Kasumi-1 (cell line): ENCODE measurements around the gene EPB41L1.

Source experiments
- DNase-seq, 2 experiments: peaks; one replicate each; lab custom pipeline; 2025; lab: John Stamatoyannopoulos, UW

The EPB41L1 gene

DNA sequence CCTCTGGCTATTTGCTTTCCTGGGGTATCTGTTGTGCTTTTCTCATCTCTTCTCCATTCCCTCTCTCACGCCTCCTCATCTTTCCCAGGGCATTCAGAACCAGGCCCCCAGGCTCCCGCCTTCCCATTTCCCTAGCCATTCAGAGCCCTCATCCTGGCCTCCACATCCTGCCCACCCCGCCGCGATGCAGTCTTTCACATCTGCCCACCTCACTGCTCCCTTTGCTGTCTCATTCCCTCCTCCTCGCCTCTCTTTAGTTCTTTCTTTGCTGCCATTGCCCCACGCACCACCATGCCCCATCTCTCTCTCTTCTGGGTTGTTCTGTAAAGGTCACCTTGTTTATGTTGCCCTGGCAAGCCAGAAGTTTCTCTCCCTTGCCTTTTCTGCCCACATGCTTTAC, 71.1 kb downstream of the EPB41L1 start:
- DNase-seq: no peak

GRCh38 chr20:36228770-36229169, 74.2 kb downstream of the EPB41L1 start:
- no peak for DNase-seq

DNA sequence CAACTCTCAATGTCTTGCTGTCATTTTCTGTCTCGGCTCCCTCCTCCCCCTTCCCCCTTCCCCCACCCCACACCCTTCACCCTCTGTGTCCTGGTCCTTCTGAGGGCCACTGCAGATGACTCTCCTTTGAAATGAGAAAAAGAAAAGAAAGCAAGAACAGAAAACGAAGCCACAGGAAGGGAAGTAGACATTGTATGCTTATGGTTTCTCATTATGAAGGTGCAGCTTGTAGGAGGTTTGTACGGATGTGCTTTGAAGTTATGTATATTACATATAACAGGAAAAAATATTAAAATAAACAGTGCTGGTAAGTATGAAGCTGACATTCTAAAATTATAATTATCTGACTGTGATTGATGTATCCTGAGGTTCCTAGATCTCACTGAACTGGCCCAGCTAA, 75.5 kb downstream of the EPB41L1 start:
- no peak for DNase-seq

DNA sequence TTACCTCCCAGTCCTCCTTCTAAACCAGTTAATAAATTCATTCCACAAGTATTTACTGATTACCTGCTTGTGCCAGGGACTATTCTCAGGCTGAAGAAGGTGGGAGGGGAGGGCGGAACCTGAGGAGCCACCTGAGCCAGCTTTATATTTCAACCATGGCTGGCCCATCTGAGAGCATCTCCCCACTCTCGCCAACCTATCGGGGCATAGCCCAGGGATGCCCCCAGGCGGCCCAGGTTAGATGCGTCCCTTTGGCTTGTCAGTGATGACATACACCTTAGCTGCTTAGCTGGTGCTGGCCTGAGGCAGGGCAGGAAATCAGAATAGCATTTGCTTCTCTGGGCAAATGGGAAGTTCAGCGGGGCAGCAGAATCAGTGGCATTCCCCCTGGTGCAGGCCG, 76.8 kb downstream of the EPB41L1 start:
- no peak for DNase-seq

DNA sequence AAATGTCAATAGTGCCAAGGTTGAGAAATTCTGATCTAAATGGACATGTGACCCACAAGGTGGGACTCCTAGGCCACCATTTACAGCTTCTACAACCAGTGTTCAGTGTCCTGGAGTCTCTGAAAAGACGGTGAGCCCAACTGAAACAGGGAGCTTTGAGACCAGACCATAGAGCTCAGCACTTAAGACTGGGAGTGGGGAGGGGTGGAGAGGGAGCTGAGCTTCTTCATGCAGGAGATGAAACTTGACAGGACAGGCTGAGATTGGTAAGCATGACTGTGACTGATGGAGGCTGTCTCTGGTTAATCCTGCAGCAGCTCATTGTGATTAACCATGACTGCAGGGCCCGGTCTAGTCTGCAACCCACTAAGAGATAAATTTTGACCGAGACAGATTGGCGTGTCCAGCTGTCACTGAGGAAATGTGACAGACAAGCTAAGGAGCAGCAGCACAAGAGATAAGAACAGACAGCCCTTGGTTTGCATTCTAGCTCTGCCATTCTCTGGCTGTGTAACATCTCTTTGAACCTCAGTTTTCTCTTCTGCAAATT, 80.3 kb downstream of the EPB41L1 start:
- DNase-seq: no peak

- peak; percentile 86 for DNase-seq
Measured at GRCh38 chr20:36235892-36236785, 81.6 kb downstream of the EPB41L1 start, which contains the start of gene AAR2. TSS of gene AAR2 (plus strand) at chr20:36236478. CDS start at chr20:36239869, 3,391 bp downstream.

DNA sequence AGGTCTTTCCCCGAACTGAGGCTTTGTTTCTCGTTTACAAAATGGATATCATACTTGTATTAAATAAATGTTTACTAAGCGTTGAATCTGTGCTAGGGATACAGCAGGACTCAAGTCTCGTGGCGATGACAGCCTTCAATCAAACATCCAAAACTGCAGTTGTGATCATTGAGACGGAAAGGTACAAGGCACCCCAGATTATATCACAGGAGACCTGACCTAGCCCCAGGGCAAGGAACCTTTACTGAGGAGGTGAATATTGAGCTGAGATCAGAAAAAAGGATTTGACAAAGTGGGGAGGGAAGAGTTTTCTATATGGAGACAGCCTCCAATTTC, 82.2 kb downstream of the EPB41L1 start:
- no peak for DNase-seq

DNA sequence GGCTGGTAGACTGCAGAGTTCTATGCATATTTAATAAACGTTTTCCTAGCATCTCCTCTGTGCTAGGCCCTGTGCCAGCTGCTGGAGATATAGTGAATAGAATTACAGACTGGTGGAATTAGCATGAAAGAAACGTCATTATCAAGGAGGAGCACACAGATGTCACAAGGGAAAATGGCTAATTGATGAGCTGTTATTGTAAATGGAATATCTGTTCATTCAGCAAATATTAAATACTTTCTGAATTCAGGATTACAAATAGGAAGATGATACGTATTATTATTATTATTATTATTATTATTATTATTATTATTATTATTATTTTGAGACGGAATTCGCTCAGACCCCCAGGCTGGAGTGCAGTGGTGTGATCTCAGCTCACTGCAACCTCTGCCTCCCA, 82.9 kb downstream of the EPB41L1 start:
- DNase-seq: no peak

GRCh38 chr20:36238153-36238552, 83.6 kb downstream of the EPB41L1 start:
- DNase-seq: no peak

- no peak for DNase-seq
Measured at GRCh38 chr20:36238760-36239159, 84.2 kb downstream of the EPB41L1 start.

DNA sequence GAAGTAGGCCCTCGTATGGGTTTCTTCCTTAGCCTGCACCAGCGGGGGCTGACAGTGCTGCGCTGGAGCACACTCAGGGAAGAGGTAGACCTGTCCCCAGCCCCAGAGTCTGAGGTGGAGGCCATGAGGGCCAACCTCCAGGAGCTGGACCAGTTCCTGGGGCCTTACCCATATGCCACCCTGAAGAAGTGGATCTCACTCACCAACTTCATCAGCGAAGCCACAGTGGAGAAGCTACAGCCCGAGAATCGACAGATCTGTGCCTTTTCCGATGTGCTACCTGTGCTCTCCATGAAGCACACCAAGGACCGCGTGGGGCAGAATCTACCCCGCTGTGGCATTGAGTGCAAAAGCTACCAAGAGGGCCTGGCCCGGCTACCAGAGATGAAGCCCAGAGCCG, 85.5 kb downstream of the EPB41L1 start:
- DNase-seq: no peak

- DNase-seq: no peak
Measured at GRCh38 chr20:36241678-36242077, 87.1 kb downstream of the EPB41L1 start.

GRCh38 chr20:36243726-36244125, 89.2 kb downstream of the EPB41L1 start:
- no peak for DNase-seq

GRCh38 chr20:36246401-36246800, 91.9 kb downstream of the EPB41L1 start:
- DNase-seq: no peak

GRCh38 chr20:36248836-36249235, 94.3 kb downstream of the EPB41L1 start:
- no peak for DNase-seq

DNA sequence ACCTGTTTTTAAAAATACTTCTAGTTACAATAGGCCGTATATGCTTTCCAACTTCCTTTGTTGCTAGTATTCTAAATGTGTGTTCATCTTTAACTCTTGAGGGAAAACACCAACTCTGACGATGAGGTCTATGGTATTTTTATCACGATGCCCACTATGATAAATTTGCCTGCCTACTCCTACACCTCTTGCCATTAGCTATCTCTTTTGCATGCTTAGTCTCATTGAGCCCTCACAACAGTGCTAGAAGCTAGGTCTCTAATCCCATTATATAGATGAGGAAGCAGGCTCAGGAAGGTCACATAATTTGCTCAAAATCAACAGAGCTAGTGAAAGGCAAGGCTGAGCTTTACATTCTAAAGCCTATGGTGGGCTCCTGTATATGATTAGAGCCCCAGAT, 94.9 kb downstream of the EPB41L1 start:
- DNase-seq: no peak

GRCh38 chr20:36251426-36251825, 96.9 kb downstream of the EPB41L1 start:
- DNase-seq: no peak

GRCh38 chr20:36252511-36252910, 98.0 kb downstream of the EPB41L1 start:
- DNase-seq: no peak

- no peak for DNase-seq
Measured at GRCh38 chr20:36253036-36253435, 98.5 kb downstream of the EPB41L1 start.

GRCh38 chr20:36254076-36254475, 99.5 kb downstream of the EPB41L1 start:
- no peak for DNase-seq

DNA sequence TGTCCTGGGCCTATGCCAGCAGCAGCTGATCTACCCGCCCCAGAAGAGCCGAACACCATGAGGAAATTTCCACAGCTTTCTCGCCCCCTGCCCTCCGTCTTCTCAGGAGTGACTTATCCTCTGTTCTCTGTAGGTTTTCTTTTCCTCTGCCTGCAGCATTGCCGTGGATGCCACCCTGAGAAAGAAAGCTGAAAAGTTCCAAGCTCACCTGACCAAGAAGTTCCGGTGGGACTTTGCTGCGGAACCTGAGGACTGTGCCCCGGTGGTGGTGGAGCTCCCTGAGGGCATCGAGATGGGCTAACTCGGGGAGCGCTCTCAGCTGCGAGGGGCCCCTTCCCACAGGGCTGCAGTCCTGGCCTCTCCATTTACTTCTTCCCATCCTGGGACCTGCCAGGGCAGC, 100.9 kb downstream of the EPB41L1 start:
- DNase-seq: no peak

DNA sequence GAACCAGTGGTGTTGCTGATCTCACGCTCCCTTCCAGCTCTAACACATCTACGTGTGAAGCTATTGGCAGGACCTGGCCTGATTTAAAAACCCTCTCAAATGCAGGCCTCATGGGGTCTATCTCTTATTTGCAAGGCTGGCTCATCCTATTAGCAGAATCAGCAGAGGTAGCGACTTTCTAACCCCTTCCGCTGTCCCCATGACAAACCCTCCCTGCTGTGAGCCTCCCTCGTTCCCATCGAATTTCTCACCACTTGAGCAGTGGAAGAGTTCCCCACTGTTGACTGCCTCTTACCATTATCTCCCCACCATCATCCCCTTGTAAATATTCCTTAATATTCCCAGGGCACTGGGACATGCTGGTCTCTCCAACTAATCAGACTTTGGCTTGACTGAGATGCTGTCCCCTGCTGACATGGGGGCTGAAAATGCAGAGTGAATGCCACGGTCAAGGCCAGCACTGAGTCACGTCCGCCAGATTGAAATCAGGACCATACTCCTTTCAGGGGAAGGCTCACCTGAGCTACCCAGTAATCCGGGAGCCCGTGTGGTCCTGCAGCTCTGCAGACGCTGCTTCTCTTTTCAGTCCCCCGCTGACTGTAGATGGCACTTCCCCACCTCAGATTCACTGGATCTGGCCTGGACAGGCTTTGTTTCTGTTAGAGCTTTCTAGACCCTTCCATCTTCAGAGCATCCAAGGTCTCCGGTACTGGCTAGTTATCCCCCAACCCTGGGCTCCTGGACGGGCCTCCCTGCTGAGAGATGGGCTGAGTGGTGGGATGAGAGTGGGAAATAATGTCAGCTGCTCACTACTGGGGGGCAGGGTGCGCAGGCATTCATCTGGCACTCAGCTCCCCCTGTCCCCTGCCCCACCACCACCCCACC, 104.9 kb downstream of the EPB41L1 start:
- no peak for DNase-seq

GRCh38 chr20:36260316-36260715, 105.8 kb downstream of the EPB41L1 start:
- DNase-seq: no peak
